ENCODE data around the gene SLK. TPM values are rescaled to one million over a fixed set of nuclear protein-coding genes. Genes with fewer than 3 reads are reported as not detected.

Gene SLK
- total RNA-seq, 1 donor from 2014 or later, result 30.2 TPM

GRCh38 chr10:103990121-103990520 is 23.2 kb downstream of the SLK start:
- DNase-seq (ENCODE audit: low spot score in 2 of 2, unreplicated experiment in 2 of 2), result no peak
- Mint-ChIP-seq H3K27me3 (ENCODE audit: low read depth) (no peaks in the 10 kb centered on the region), H3K9me3 (no peaks in the 10 kb centered on the region), H3K27ac (no peak overlapping the region), H3K36me3 (peaks cover 12% of the 10 kb centered on the region), H3K4me1 (peaks cover 5% of the 10 kb centered on the region), H3K4me3 (no peak overlapping the region)
- TF ChIP-seq, protein P1, sequence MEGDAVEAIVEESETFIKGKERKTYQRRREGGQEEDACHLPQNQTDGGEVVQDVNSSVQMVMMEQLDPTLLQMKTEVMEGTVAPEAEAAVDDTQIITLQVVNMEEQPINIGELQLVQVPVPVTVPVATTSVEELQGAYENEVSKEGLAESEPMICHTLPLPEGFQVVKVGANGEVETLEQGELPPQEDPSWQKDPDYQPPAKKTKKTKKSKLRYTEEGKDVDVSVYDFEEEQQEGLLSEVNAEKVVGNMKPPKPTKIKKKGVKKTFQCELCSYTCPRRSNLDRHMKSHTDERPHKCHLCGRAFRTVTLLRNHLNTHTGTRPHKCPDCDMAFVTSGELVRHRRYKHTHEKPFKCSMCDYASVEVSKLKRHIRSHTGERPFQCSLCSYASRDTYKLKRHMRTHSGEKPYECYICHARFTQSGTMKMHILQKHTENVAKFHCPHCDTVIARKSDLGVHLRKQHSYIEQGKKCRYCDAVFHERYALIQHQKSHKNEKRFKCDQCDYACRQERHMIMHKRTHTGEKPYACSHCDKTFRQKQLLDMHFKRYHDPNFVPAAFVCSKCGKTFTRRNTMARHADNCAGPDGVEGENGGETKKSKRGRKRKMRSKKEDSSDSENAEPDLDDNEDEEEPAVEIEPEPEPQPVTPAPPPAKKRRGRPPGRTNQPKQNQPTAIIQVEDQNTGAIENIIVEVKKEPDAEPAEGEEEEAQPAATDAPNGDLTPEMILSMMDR (IDR thresholded peaks at IDR 0.05; ENCODE audit: unreplicated experiment), result no peak

- TF ChIP-seq, protein P1 (IDR thresholded peaks at IDR 0.05; ENCODE audit: unreplicated experiment), result no peak
Measured at GRCh38 chr10:103990531-103990930, 23.6 kb downstream of the SLK start.

GRCh38 chr10:103991393-103992128 is 24.6 kb downstream of the SLK start:
- no peak for DNase-seq (ENCODE audit: low spot score in 2 of 2, unreplicated experiment in 2 of 2)
- TF ChIP-seq, protein P1 (IDR thresholded peaks at IDR 0.05; ENCODE audit: unreplicated experiment), result no peak
- H3K36me3 Mint-ChIP-seq, result peaks cover 19% of the 10 kb centered on the region
- no peaks in the 10 kb centered on the region for H3K27me3 Mint-ChIP-seq (ENCODE audit: low read depth)
- H3K4me3 Mint-ChIP-seq, result no peak overlapping the region
- H3K27ac Mint-ChIP-seq, result no peak overlapping the region
- H3K4me1 Mint-ChIP-seq, result peaks cover 5% of the 10 kb centered on the region
- H3K9me3 Mint-ChIP-seq, result no peaks in the 10 kb centered on the region

More at GRCh38 chr10:103990531-103990930, 23.6 kb downstream of the SLK start:
- Mint-ChIP-seq H3K27ac (no peak overlapping the region), H3K36me3 (peaks cover 12% of the 10 kb centered on the region), H3K9me3 (no peaks in the 10 kb centered on the region), H3K4me1 (peaks cover 5% of the 10 kb centered on the region), H3K4me3 (no peak overlapping the region), H3K27me3 (ENCODE audit: low read depth) (no peaks in the 10 kb centered on the region)
- DNase-seq (ENCODE audit: low spot score in 2 of 2, unreplicated experiment in 2 of 2), result no peak

- peaks cover 30% of the 10 kb centered on the region for H3K36me3 Mint-ChIP-seq
- TF ChIP-seq, protein P1 (IDR thresholded peaks at IDR 0.05; ENCODE audit: unreplicated experiment), result no peak
- DNase-seq (ENCODE audit: low spot score in 2 of 2, unreplicated experiment in 2 of 2), result no peak
- no peak overlapping the region for H3K27ac Mint-ChIP-seq
- H3K4me3 Mint-ChIP-seq, result no peak overlapping the region
- no peaks in the 10 kb centered on the region for H3K4me1 Mint-ChIP-seq
- no peaks in the 10 kb centered on the region for H3K9me3 Mint-ChIP-seq
- no peaks in the 10 kb centered on the region for H3K27me3 Mint-ChIP-seq (ENCODE audit: low read depth)
Measured at GRCh38 chr10:103995134-103995533, 28.2 kb downstream of the SLK start.

DNA sequence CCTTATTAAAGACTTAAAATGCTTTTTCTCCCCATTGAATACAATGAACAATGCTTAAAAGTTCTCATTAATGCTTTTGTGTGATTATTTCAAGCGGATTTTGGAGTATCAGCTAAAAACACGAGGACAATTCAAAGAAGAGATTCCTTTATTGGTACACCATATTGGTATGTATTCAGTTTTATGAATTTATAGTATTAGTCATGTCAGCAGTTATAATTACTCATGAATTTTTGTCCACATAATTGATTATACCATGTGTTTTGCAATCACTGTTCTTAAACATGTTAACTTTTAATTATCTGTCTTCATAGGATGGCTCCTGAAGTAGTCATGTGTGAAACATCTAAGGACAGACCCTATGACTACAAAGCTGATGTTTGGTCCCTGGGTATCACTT is 31.9 kb downstream of the SLK start:
- H3K4me3 Mint-ChIP-seq, result no peak overlapping the region
- H3K36me3 Mint-ChIP-seq, result peaks cover 48% of the 10 kb centered on the region
- H3K27me3 Mint-ChIP-seq (ENCODE audit: low read depth), result no peaks in the 10 kb centered on the region
- TF ChIP-seq, protein P1 (IDR thresholded peaks at IDR 0.05; ENCODE audit: unreplicated experiment), result no peak
- H3K4me1 Mint-ChIP-seq, result no peaks in the 10 kb centered on the region
- DNase-seq (ENCODE audit: low spot score in 2 of 2, unreplicated experiment in 2 of 2), result no peak
- no peaks in the 10 kb centered on the region for H3K9me3 Mint-ChIP-seq
- H3K27ac Mint-ChIP-seq, result no peak overlapping the region

All from mesothelial cell of epicardium (in vitro differentiated cells).